Kidney (tissue), 14 donors: Measurements from ENCODE around the gene PRRC2A. TPM values are rescaled to one million over a fixed set of nuclear protein-coding genes. Genes with fewer than 3 reads are reported as not detected.

Experiments
- DNase-seq, 5 donors: peaks; one replicate each; pipeline ENCODE4 v3.0.0-alpha.2; 2013 to 2020
- FAIRE-seq: peaks from 2 replicates; lab custom pipeline; 2012; peaks lifted over from hg19 to GRCh38; lab: Jason Lieb, UNC
- H3K27ac ChIP-seq, 2 donors: one replicate each; pipeline ENCODE4 v1.7.0; 2013; ENCODE audit warnings: low read depth in 2 of 2, low read length in 2 of 2, inconsistent platforms in 1 of 2
- H3K27me3 ChIP-seq: one replicate; pipeline ENCODE4 v1.7.1; 2013; ENCODE audit warnings: low read length, inconsistent platforms; ENCODE audit not compliant: control insufficient read depth, insufficient read depth
- H3K36me3 ChIP-seq, 3 donors: one replicate each; pipeline versions ENCODE4 v1.7.0 to v1.7.1; 2013; ENCODE audit warnings: low read length in 3 of 3, control low read depth in 1 of 3, inconsistent platforms in 1 of 3; ENCODE audit not compliant: insufficient read depth in 3 of 3, control insufficient read depth in 2 of 3
- H3K4me1 ChIP-seq, 3 donors: one replicate each; pipeline versions ENCODE4 v1.7.0 to v1.7.1; 2013; ENCODE audit warnings: low read length in 3 of 3, inconsistent platforms in 1 of 3, low read depth in 1 of 3; ENCODE audit not compliant: control insufficient read depth in 2 of 3, insufficient read depth in 2 of 3
- H3K4me3 ChIP-seq, 3 donors: one replicate each; pipeline versions ENCODE4 v1.7.0 to v1.8.1; 2013; ENCODE audit warnings: low read length in 3 of 3, control low read depth in 1 of 3, inconsistent platforms in 1 of 3
- H3K9ac ChIP-seq, 3 donors: one replicate each; pipeline versions ENCODE4 v1.7.0 to v1.7.1; 2013; ENCODE audit warnings: low read length in 3 of 3, control low read depth in 1 of 3, inconsistent platforms in 1 of 3
- H3K9me3 ChIP-seq, 3 donors: one replicate each; pipeline versions ENCODE4 v1.7.0 to v1.7.1; 2013; ENCODE audit warnings: low read length in 3 of 3, control low read depth in 1 of 3, inconsistent platforms in 1 of 3; ENCODE audit not compliant: control insufficient read depth in 2 of 3, insufficient read depth in 1 of 3
- intact Hi-C: fragments of 100-400 bp; cut with DNase I; formaldehyde crosslinking; loops from one replicate; pipeline ENCODE4 v1.11.1; 2022
- polyA plus RNA-seq: library from polyadenylated mRNA; stranded (reverse); fragments of 350-450 nt; fragmentation: Illumina TruSeq; extraction: RNeasy Lipid Tissue Mini Kit (QIAGEN cat#74804); gene quantifications from one replicate; pipeline ENCODE4 v1.2.3, GENCODE V29; 2014; ENCODE audit warnings: low read depth, low replicate concordance; ENCODE audit not compliant: insufficient read depth
- total RNA-seq: library from RNA; stranded (reverse); fragmentation: NEBNext Ultra II Directional; extraction: Animal tissue kit (Norgen Biotek cat#: 25700); gene quantifications from one replicate; pipeline ENCODE4 v1.2.1, GENCODE V29; 2021
- TF ChIP-seq, protein P1 (sequence below): IDR thresholded peaks from 3 replicates; pipeline ENCODE4 v1.5.1; 2012; ENCODE audit warnings: mild to moderate bottlenecking, moderate library complexity, borderline replicate concordance; ENCODE audit not compliant: insufficient read depth; ENCODE audit errors: extremely low read depth
- donor health status: control.
- donor health status: control.
- donor health status: control.
- donor health status: control.
- donor health status: control.
- donor health status: DM: yes; HTN: yes; CAD: no.
- donor health status: Normal renal cell carcinoma (clear cell type).

The PRRC2A gene
- total and polyA plus RNA-seq, 2 donors from 2014 or later = 84.6 to 159 TPM

DNA sequence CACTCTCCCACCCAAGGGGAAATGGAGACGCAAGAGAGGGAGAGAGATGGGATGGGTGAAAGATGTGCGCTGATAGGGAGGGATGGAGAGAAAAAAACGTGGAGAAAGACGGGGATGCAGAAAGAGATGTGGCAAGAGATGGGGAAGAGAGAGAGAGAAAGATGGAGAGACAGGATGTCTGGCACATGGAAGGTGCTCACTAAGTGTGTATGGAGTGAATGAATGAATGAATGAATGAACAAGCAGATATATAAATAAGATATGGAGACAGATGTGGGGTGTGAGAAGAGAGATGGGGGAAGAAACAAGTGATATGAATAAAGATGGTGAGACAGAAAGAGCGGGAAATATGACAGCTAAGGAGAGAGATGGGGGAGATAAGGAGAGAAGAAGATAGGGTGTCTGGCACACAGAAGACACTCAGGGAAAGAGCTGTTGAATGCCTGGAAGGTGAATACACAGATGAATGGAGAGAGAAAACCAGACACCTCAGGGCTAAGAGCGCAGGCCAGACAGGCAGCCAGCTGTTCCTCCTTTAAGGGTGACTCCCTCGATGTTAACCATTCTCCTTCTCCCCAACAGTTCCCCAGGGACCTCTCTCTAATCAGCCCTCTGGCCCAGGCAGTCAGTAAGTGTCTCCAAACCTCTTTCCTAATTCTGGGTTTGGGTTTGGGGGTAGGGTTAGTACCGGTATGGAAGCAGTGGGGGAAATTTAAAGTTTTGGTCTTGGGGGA is 44.4 kb upstream of the PRRC2A start:
- intact Hi-C loops = no loop called here
- Histone ChIP-seq H3K4me3 (peak overlapping the region in 2 of 3 donors; percentile 36 to 37), H3K27ac (no peak overlapping the region), H3K9me3 (no peaks in the 10 kb centered on the region), H3K4me1 (peaks cover 0 to 5% (median 2%) of the 10 kb centered on the region in 3 donors), H3K36me3 (no peaks in the 10 kb centered on the region), H3K9ac (no peak overlapping the region), H3K27me3 (no peaks in the 10 kb centered on the region)
- DNase-seq (no peak), FAIRE-seq (no peak)
- TF ChIP-seq, protein P1, sequence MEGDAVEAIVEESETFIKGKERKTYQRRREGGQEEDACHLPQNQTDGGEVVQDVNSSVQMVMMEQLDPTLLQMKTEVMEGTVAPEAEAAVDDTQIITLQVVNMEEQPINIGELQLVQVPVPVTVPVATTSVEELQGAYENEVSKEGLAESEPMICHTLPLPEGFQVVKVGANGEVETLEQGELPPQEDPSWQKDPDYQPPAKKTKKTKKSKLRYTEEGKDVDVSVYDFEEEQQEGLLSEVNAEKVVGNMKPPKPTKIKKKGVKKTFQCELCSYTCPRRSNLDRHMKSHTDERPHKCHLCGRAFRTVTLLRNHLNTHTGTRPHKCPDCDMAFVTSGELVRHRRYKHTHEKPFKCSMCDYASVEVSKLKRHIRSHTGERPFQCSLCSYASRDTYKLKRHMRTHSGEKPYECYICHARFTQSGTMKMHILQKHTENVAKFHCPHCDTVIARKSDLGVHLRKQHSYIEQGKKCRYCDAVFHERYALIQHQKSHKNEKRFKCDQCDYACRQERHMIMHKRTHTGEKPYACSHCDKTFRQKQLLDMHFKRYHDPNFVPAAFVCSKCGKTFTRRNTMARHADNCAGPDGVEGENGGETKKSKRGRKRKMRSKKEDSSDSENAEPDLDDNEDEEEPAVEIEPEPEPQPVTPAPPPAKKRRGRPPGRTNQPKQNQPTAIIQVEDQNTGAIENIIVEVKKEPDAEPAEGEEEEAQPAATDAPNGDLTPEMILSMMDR = no peak

DNA sequence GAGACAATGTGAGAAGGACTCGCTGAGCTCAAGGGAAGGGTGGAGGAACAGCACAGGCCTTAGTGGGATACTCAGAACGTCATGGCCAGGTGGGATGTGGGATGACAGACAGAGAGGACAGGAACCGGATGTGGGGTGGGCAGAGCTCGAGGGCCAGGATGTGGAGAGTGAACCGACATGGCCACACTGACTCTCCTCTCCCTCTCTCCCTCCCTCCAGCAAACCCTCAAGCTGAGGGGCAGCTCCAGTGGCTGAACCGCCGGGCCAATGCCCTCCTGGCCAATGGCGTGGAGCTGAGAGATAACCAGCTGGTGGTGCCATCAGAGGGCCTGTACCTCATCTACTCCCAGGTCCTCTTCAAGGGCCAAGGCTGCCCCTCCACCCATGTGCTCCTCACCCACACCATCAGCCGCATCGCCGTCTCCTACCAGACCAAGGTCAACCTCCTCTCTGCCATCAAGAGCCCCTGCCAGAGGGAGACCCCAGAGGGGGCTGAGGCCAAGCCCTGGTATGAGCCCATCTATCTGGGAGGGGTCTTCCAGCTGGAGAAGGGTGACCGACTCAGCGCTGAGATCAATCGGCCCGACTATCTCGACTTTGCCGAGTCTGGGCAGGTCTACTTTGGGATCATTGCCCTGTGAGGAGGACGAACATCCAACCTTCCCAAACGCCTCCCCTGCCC is 43.5 kb upstream of the PRRC2A start:
- FAIRE-seq (no peak), DNase-seq (no peak)
- peaks cover 0 to 7% (median 5%) of the 10 kb centered on the region in 3 donors for H3K4me1 ChIP-seq
- H3K9ac ChIP-seq = no peak overlapping the region
- no peaks in the 10 kb centered on the region for H3K36me3 ChIP-seq
- no peaks in the 10 kb centered on the region for H3K27me3 ChIP-seq
- H3K9me3 ChIP-seq = no peaks in the 10 kb centered on the region
- TF ChIP-seq, protein P1 = no peak
- no peak overlapping the region for H3K4me3 ChIP-seq
- no peak overlapping the region for H3K27ac ChIP-seq
- intact Hi-C loops = no loop called here

DNA sequence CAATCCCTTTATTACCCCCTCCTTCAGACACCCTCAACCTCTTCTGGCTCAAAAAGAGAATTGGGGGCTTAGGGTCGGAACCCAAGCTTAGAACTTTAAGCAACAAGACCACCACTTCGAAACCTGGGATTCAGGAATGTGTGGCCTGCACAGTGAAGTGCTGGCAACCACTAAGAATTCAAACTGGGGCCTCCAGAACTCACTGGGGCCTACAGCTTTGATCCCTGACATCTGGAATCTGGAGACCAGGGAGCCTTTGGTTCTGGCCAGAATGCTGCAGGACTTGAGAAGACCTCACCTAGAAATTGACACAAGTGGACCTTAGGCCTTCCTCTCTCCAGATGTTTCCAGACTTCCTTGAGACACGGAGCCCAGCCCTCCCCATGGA is 42.9 kb upstream of the PRRC2A start:
- Histone ChIP-seq H3K4me1 (peaks cover 0 to 7% (median 5%) of the 10 kb centered on the region in 3 donors), H3K9me3 (no peaks in the 10 kb centered on the region), H3K27me3 (no peaks in the 10 kb centered on the region), H3K9ac (no peak overlapping the region), H3K36me3 (no peaks in the 10 kb centered on the region), H3K27ac (no peak overlapping the region), H3K4me3 (no peak overlapping the region)
- TF ChIP-seq, protein P1 = no peak
- no peak for DNase-seq
- FAIRE-seq = no peak
- intact Hi-C loops = no loop called here
